K562 (cell line): ENCODE measurements around the gene ATE1. TPM values are rescaled to one million over a fixed set of nuclear protein-coding genes. Genes with fewer than 3 reads are reported as not detected.

ENCODE experiments used
- polyA plus RNA-seq, 8 experiments: library from polyadenylated mRNA; depleted of rRNA in 4 of 8; stranded (reverse) in 5 of 8; unstranded in 3 of 8; fragments of >200 nt; fragmentation: Nextera tagmentation in 2 of 8; fragmentation: Illumina TruSeq in 1 of 8; extraction: Ambion mirVana in 2 of 8; extraction: Trizol in 1 of 8; gene quantifications; 2 replicates each; pipeline versions ENCODE4 v1.2.1 to v1.2.3, GENCODE V29; 2011 to 2014; ENCODE audit warnings: inconsistent platforms in 1 of 8, missing spikeins in 1 of 8
- total RNA-seq, 7 experiments: library from RNA; depleted of rRNA in 6 of 7; stranded (reverse); fragments of >200 nt in 6 of 7; fragmentation: Illumina TruSeq in 2 of 7; extraction: Trizol in 2 of 7; gene quantifications; 2 replicates each; pipeline versions ENCODE4 v1.2.1 to v1.2.3, GENCODE V29; 2011 to 2021; ENCODE audit warnings: low replicate concordance in 1 of 7
- TF ChIP-seq, protein P1 (sequence below): fragments of 450-650 bp; IDR thresholded peaks from 2 replicates; pipeline ENCODE4 v1.6.1; 2016; ENCODE audit warnings: mild to moderate bottlenecking, moderate library complexity

ATE1 gene
- total and polyA plus RNA-seq, 9 of the 15 experiments (the other 6 are each of a cell fraction or from before 2014, with no cell fraction given) = 3.0 to 14.2 (median 8.8) TPM

DNA sequence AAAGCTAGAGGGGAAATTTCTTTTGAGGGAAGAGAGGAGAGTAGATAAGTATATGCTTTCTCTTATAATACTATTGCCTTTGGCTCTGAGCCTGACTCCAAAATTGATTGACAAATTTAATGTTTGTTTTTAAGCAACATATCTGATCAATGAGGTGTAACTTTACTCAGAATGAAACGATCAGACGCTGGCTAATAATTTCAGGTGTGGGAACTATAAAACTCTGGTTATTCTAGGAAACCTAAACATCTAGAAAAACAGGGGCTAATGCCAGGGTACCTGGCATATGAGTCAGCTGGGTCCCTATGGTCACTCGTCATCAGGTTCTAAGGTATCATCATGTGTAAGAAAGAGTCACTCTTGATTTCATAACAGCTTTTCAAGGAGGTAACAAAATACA is 139.7 kb downstream of the ATE1 start (continued):
- TF ChIP-seq, protein P1, sequence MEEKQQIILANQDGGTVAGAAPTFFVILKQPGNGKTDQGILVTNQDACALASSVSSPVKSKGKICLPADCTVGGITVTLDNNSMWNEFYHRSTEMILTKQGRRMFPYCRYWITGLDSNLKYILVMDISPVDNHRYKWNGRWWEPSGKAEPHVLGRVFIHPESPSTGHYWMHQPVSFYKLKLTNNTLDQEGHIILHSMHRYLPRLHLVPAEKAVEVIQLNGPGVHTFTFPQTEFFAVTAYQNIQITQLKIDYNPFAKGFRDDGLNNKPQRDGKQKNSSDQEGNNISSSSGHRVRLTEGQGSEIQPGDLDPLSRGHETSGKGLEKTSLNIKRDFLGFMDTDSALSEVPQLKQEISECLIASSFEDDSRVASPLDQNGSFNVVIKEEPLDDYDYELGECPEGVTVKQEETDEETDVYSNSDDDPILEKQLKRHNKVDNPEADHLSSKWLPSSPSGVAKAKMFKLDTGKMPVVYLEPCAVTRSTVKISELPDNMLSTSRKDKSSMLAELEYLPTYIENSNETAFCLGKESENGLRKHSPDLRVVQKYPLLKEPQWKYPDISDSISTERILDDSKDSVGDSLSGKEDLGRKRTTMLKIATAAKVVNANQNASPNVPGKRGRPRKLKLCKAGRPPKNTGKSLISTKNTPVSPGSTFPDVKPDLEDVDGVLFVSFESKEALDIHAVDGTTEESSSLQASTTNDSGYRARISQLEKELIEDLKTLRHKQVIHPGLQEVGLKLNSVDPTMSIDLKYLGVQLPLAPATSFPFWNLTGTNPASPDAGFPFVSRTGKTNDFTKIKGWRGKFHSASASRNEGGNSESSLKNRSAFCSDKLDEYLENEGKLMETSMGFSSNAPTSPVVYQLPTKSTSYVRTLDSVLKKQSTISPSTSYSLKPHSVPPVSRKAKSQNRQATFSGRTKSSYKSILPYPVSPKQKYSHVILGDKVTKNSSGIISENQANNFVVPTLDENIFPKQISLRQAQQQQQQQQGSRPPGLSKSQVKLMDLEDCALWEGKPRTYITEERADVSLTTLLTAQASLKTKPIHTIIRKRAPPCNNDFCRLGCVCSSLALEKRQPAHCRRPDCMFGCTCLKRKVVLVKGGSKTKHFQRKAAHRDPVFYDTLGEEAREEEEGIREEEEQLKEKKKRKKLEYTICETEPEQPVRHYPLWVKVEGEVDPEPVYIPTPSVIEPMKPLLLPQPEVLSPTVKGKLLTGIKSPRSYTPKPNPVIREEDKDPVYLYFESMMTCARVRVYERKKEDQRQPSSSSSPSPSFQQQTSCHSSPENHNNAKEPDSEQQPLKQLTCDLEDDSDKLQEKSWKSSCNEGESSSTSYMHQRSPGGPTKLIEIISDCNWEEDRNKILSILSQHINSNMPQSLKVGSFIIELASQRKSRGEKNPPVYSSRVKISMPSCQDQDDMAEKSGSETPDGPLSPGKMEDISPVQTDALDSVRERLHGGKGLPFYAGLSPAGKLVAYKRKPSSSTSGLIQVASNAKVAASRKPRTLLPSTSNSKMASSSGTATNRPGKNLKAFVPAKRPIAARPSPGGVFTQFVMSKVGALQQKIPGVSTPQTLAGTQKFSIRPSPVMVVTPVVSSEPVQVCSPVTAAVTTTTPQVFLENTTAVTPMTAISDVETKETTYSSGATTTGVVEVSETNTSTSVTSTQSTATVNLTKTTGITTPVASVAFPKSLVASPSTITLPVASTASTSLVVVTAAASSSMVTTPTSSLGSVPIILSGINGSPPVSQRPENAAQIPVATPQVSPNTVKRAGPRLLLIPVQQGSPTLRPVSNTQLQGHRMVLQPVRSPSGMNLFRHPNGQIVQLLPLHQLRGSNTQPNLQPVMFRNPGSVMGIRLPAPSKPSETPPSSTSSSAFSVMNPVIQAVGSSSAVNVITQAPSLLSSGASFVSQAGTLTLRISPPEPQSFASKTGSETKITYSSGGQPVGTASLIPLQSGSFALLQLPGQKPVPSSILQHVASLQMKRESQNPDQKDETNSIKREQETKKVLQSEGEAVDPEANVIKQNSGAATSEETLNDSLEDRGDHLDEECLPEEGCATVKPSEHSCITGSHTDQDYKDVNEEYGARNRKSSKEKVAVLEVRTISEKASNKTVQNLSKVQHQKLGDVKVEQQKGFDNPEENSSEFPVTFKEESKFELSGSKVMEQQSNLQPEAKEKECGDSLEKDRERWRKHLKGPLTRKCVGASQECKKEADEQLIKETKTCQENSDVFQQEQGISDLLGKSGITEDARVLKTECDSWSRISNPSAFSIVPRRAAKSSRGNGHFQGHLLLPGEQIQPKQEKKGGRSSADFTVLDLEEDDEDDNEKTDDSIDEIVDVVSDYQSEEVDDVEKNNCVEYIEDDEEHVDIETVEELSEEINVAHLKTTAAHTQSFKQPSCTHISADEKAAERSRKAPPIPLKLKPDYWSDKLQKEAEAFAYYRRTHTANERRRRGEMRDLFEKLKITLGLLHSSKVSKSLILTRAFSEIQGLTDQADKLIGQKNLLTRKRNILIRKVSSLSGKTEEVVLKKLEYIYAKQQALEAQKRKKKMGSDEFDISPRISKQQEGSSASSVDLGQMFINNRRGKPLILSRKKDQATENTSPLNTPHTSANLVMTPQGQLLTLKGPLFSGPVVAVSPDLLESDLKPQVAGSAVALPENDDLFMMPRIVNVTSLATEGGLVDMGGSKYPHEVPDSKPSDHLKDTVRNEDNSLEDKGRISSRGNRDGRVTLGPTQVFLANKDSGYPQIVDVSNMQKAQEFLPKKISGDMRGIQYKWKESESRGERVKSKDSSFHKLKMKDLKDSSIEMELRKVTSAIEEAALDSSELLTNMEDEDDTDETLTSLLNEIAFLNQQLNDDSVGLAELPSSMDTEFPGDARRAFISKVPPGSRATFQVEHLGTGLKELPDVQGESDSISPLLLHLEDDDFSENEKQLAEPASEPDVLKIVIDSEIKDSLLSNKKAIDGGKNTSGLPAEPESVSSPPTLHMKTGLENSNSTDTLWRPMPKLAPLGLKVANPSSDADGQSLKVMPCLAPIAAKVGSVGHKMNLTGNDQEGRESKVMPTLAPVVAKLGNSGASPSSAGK = no peak
